WTC11 (cell line): ENCODE measurements around the gene CDH13. TPM values are rescaled to one million over a fixed set of nuclear protein-coding genes. Genes with fewer than 3 reads are reported as not detected.

Source experiments
- ATAC-seq: fragments of 200-7000 bp; cut with Tn5 transposase; 2 replicates; pipeline ENCODE4 v1.10.0; 2021; ENCODE audit warnings: mild to moderate bottlenecking, moderate library complexity
- CTCF ChIA-PET: fragments of 300-600 bp; sonication (Branson Sonifier 250); formaldehyde crosslinking; loops from one replicate; lab custom pipeline; 2021; ENCODE audit warnings: antibody characterized with exemption; lab: Charles Lee
- POLR2A ChIA-PET: fragments of 350-600 bp; sonication (Branson Sonifier 250); formaldehyde crosslinking; loops from one replicate; lab custom pipeline; 2021; ENCODE audit warnings: antibody characterized with exemption; lab: Charles Lee
- DNase-seq: peaks from one replicate; pipeline ENCODE4 v3.0.0; 2021; ENCODE audit warnings: low spot score
- H3K27ac Mint-ChIP-seq: 2 replicates; pipeline ENCODE4 v1.8.0; 2021; ENCODE audit warnings: mixed read lengths
- H3K27me3 Mint-ChIP-seq: 2 replicates; pipeline ENCODE4 v1.8.0; 2021; ENCODE audit warnings: low read depth, mild to moderate bottlenecking, moderate library complexity, mixed read lengths
- H3K36me3 Mint-ChIP-seq: 2 replicates; pipeline ENCODE4 v1.8.0; 2021; ENCODE audit warnings: mixed read lengths
- H3K4me1 Mint-ChIP-seq: 2 replicates; pipeline ENCODE4 v1.8.0; 2022; ENCODE audit warnings: mixed read lengths
- H3K4me3 Mint-ChIP-seq: 2 replicates; pipeline ENCODE4 v1.8.0; 2021; ENCODE audit warnings: mild to moderate bottlenecking, moderate library complexity, mixed read lengths
- H3K9me3 Mint-ChIP-seq: 2 replicates; pipeline ENCODE4 v1.8.0; 2021; ENCODE audit warnings: mixed read lengths
- AR ChIP-seq: fragments of 250-450 bp; sonication (Bioruptor Pico); IDR thresholded peaks from 2 replicates; pipeline ENCODE4 v1.9.0; 2021; ENCODE audit warnings: mild to moderate bottlenecking
- ATF2 ChIP-seq: sonication (generic); formaldehyde crosslinking; IDR thresholded peaks from 2 replicates; pipeline ENCODE4 v1.8.1; 2022; ENCODE audit warnings: low read depth, missing genetic modification reagents, borderline replicate concordance
- CTCF ChIP-seq: fragments of 200-600 bp; IDR thresholded peaks from 2 replicates; pipeline ENCODE4 v1.8.0; 2022; ENCODE audit warnings: antibody characterized with exemption
- E2F4 ChIP-seq: sonication (generic); formaldehyde crosslinking; IDR thresholded peaks from 2 replicates; pipeline ENCODE4 v1.8.1; 2022; ENCODE audit warnings: low read depth, mild to moderate bottlenecking, moderate library complexity, missing genetic modification reagents, borderline replicate concordance
- FOXK1 ChIP-seq: sonication (generic); formaldehyde crosslinking; IDR thresholded peaks from 2 replicates; pipeline ENCODE4 v1.8.0; 2022; ENCODE audit warnings: mild to moderate bottlenecking, moderate library complexity, missing genetic modification reagents
- FOXP1 ChIP-seq: sonication (generic); formaldehyde crosslinking; IDR thresholded peaks from 2 replicates; pipeline ENCODE4 v1.8.0; 2022; ENCODE audit warnings: missing genetic modification reagents, mild to moderate bottlenecking, moderate library complexity, borderline replicate concordance
- IRF1 ChIP-seq: sonication (generic); formaldehyde crosslinking; IDR thresholded peaks from 2 replicates; pipeline ENCODE4 v1.8.0; 2023; ENCODE audit warnings: missing genetic modification reagents
- MLX ChIP-seq: sonication (generic); formaldehyde crosslinking; IDR thresholded peaks from 2 replicates; pipeline ENCODE4 v1.8.1; 2023; ENCODE audit warnings: mild to moderate bottlenecking, missing genetic modification reagents, moderate library complexity
- NFE2L1 ChIP-seq: sonication (generic); formaldehyde crosslinking; IDR thresholded peaks from 2 replicates; pipeline ENCODE4 v1.8.1; 2023; ENCODE audit warnings: missing genetic modification reagents
- NR1H2 ChIP-seq: sonication (generic); formaldehyde crosslinking; IDR thresholded peaks from 2 replicates; pipeline ENCODE4 v1.9.0; 2021; ENCODE audit warnings: mild to moderate bottlenecking, moderate library complexity, missing genetic modification reagents
- SMAD4 ChIP-seq: sonication (generic); formaldehyde crosslinking; IDR thresholded peaks from 2 replicates; pipeline ENCODE4 v1.8.0; 2022; ENCODE audit warnings: mild to moderate bottlenecking, missing genetic modification reagents
- TEAD4 ChIP-seq: sonication (generic); formaldehyde crosslinking; IDR thresholded peaks from 2 replicates; pipeline ENCODE4 v1.8.0; 2022; ENCODE audit warnings: mild to moderate bottlenecking, missing genetic modification reagents
- USF2 ChIP-seq: sonication (generic); formaldehyde crosslinking; IDR thresholded peaks from 2 replicates; pipeline ENCODE4 v1.8.1; 2023; ENCODE audit warnings: mild to moderate bottlenecking, missing genetic modification reagents, moderate library complexity
- ZNF219 ChIP-seq: sonication (generic); formaldehyde crosslinking; IDR thresholded peaks from 2 replicates; pipeline ENCODE4 v1.8.0; 2023; ENCODE audit warnings: missing genetic modification reagents, mild to moderate bottlenecking, borderline replicate concordance
- ZNF232 ChIP-seq: sonication (generic); formaldehyde crosslinking; IDR thresholded peaks from 2 replicates; pipeline ENCODE4 v1.8.0; 2022; ENCODE audit warnings: mild to moderate bottlenecking, missing genetic modification reagents
- ZNF263 ChIP-seq: sonication (generic); formaldehyde crosslinking; IDR thresholded peaks from 2 replicates; pipeline ENCODE4 v1.8.1; 2022; ENCODE audit warnings: low read depth, mild to moderate bottlenecking, moderate library complexity, missing genetic modification reagents
- ZNF532 ChIP-seq: fragments of 250-450 bp; sonication (Bioruptor Pico); IDR thresholded peaks from 2 replicates; pipeline ENCODE4 v1.9.0; 2021; ENCODE audit warnings: mild to moderate bottlenecking, borderline replicate concordance
- total RNA-seq: library from RNA; stranded (reverse); gene quantifications from 3 replicates; pipeline ENCODE4 v1.2.3, GENCODE V29; 2021

The CDH13 gene
- total RNA-seq, 1 experiment from 2014 or later, result 0.81 TPM

GRCh38 chr16:82773018-82773417 lies 146.2 kb downstream of the CDH13 start:
- ATAC-seq, result no peak
- Mint-ChIP-seq H3K9me3 (no peaks in the 10 kb centered on the region), H3K4me3 (no peak overlapping the region), H3K27ac (no peak overlapping the region)
- POLR2A ChIA-PET, result no interaction called here
- DNase-seq, result no peak
- CTCF ChIA-PET, result no interaction called here
- TF ChIP-seq NR1H2 (CRISPR knock-in tag) (no peak), NFE2L1 (no peak), MLX (no peak), TEAD4 (CRISPR knock-in tag) (no peak), AR (no peak), USF2 (CRISPR knock-in tag) (no peak), CTCF (no peak), FOXP1 (CRISPR knock-in tag) (no peak), IRF1 (CRISPR knock-in tag) (no peak), E2F4 (CRISPR knock-in tag) (no peak), FOXK1 (CRISPR knock-in tag) (no peak), ZNF263 (CRISPR knock-in tag) (no peak), ZNF532 (CRISPR knock-in tag) (no peak), SMAD4 (CRISPR knock-in tag) (no peak), ZNF232 (CRISPR knock-in tag) (no peak), ATF2 (no peak), ZNF219 (no peak)
- TF ChIP-seq, all 79 proteins: peak for 0
- Mint-ChIP-seq H3K4me1 (no peaks in the 10 kb centered on the region), H3K36me3 (no peaks in the 10 kb centered on the region), H3K27me3 (no peaks in the 10 kb centered on the region)
